Measurements from ENCODE around the gene DIPK1A.

DIPK1A gene

GRCh38 chr1:92913093-92913819, 48.0 kb downstream of the DIPK1A start:
- DNase-seq, result no peak

- DNase-seq, result no peak
Measured at GRCh38 chr1:92910081-92910480, 51.2 kb downstream of the DIPK1A start.

- DNase-seq, result no peak
Measured at GRCh38 chr1:92909321-92909720, 51.9 kb downstream of the DIPK1A start.

GRCh38 chr1:92907949-92908684, 53.1 kb downstream of the DIPK1A start:
- no peak for DNase-seq

GRCh38 chr1:92903765-92904164, 57.5 kb downstream of the DIPK1A start:
- DNase-seq, result no peak

- no peak for DNase-seq
Measured at GRCh38 chr1:92902406-92902744, 58.9 kb downstream of the DIPK1A start.

- no peak for DNase-seq
Measured at GRCh38 chr1:92901699-92902405, 59.4 kb downstream of the DIPK1A start.

- no peak for DNase-seq
Measured at GRCh38 chr1:92901126-92901525, 60.1 kb downstream of the DIPK1A start.

- DNase-seq, result no peak
Measured at GRCh38 chr1:92900539-92900938, 60.7 kb downstream of the DIPK1A start.

GRCh38 chr1:92899780-92900179, 61.5 kb downstream of the DIPK1A start:
- no peak for DNase-seq

- DNase-seq, result peak; percentile 26
Measured at GRCh38 chr1:92898053-92898452, 63.2 kb downstream of the DIPK1A start.

- DNase-seq, result no peak
Measured at GRCh38 chr1:92887465-92887864, 73.8 kb downstream of the DIPK1A start.

- no peak for DNase-seq
Measured at GRCh38 chr1:92886886-92887419, 74.3 kb downstream of the DIPK1A start.

- no peak for DNase-seq
Measured at GRCh38 chr1:92884195-92884594, 77.1 kb downstream of the DIPK1A start.

- DNase-seq, result no peak
Measured at GRCh38 chr1:92883297-92883696, 78.0 kb downstream of the DIPK1A start.

- peak; percentile 36 for DNase-seq
Measured at GRCh38 chr1:92882819-92883218, 78.4 kb downstream of the DIPK1A start.

- DNase-seq, result no peak
Measured at GRCh38 chr1:92881391-92881790, 79.9 kb downstream of the DIPK1A start.

- DNase-seq, result no peak
Measured at GRCh38 chr1:92879316-92879968, 81.8 kb downstream of the DIPK1A start.

- DNase-seq, result peak; percentile 29
Measured at GRCh38 chr1:92877792-92878191, 83.5 kb downstream of the DIPK1A start.

GRCh38 chr1:92877081-92877711, 84.1 kb downstream of the DIPK1A start:
- DNase-seq, result no peak

- no peak for DNase-seq
Measured at GRCh38 chr1:92876351-92876750, 84.9 kb downstream of the DIPK1A start.

GRCh38 chr1:92874987-92875386, 86.3 kb downstream of the DIPK1A start:
- DNase-seq, result no peak

GRCh38 chr1:92872719-92873118, 88.5 kb downstream of the DIPK1A start:
- DNase-seq, result no peak
